Osteocyte (in vitro differentiated cells): ENCODE measurements around the gene HOXB8. TPM values are rescaled to one million over a fixed set of nuclear protein-coding genes. Genes with fewer than 3 reads are reported as not detected.

Experiments used
- DNase-seq: peaks from one replicate; pipeline ENCODE4 v3.0.0; 2021; ENCODE audit warnings: mixed read lengths; ENCODE audit not compliant: unreplicated experiment; ENCODE audit errors: extremely low spot score
- H3K27ac Mint-ChIP-seq: one replicate; pipeline ENCODE4 v1.8.0; 2021; ENCODE audit warnings: mild to moderate bottlenecking, mixed read lengths; ENCODE audit not compliant: unreplicated experiment
- H3K27me3 Mint-ChIP-seq: one replicate; pipeline ENCODE4 v1.8.0; 2021; ENCODE audit warnings: mixed read lengths; ENCODE audit not compliant: unreplicated experiment
- H3K36me3 Mint-ChIP-seq: one replicate; pipeline ENCODE4 v1.8.0; 2021; ENCODE audit warnings: mixed read lengths; ENCODE audit not compliant: unreplicated experiment
- H3K4me1 Mint-ChIP-seq: one replicate; pipeline ENCODE4 v1.8.0; 2021; ENCODE audit warnings: mixed read lengths; ENCODE audit not compliant: unreplicated experiment
- H3K4me3 Mint-ChIP-seq: one replicate; pipeline ENCODE4 v1.8.0; 2021; ENCODE audit warnings: mild to moderate bottlenecking, moderate library complexity, mixed read lengths; ENCODE audit not compliant: unreplicated experiment
- H3K9me3 Mint-ChIP-seq: one replicate; pipeline ENCODE4 v1.8.0; 2021; ENCODE audit warnings: mixed read lengths; ENCODE audit not compliant: unreplicated experiment
- total RNA-seq: library from RNA; stranded (reverse); gene quantifications from 2 replicates; pipeline ENCODE4 v1.2.1, GENCODE V29; 2021
- TF ChIP-seq, protein P1 (sequence below): fragments of 200-600 bp; sonication (generic); IDR thresholded peaks from 2 replicates; pipeline ENCODE4 v1.5.0; 2021; ENCODE audit warnings: antibody characterized with exemption, mild to moderate bottlenecking, moderate library complexity

Gene HOXB8
- total RNA-seq, 1 donor from 2014 or later = not detected

DNA sequence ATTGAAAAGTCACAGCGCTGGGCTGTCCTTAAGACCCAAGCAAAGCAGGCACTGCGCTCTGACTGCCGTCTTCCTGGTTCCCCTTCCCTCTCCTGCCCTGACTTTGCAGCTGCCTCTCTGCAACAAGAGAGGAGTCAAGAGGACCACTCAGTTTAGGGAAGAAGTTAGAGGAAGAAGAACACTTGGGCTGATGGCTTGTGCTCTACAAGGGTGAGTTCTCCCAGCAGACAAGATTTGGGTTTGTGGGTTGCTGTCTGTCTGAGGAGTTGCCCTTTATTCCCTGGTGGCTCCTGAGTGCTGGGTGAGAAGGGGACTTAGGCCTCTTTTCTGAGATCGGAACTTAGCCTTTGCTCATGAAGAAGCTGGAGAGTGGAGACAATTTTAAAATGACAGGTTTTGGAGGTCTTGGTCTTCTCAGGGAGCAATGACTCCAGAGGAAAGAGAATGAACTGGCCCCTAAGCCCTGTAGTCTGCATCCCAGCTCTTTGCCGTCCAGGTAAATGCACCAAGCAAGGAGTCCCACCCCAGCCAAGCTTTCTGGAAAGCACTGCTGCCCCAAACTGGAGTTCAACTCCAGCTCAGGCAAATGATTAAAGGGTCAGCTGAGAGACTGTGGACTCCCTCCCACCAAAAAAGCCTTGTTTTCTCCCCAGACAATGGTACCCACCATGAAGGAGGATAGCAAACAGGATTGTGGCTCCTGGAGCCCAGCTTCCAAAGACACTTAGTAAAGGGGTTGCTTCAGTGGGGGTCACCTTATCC, 13.7 kb upstream of the HOXB8 start:
- H3K4me1 Mint-ChIP-seq = peaks cover 5% of the 10 kb centered on the region
- peaks cover 82% of the 10 kb centered on the region for H3K27me3 Mint-ChIP-seq
- DNase-seq = no peak
- no peak overlapping the region for H3K27ac Mint-ChIP-seq
- TF ChIP-seq, protein P1, sequence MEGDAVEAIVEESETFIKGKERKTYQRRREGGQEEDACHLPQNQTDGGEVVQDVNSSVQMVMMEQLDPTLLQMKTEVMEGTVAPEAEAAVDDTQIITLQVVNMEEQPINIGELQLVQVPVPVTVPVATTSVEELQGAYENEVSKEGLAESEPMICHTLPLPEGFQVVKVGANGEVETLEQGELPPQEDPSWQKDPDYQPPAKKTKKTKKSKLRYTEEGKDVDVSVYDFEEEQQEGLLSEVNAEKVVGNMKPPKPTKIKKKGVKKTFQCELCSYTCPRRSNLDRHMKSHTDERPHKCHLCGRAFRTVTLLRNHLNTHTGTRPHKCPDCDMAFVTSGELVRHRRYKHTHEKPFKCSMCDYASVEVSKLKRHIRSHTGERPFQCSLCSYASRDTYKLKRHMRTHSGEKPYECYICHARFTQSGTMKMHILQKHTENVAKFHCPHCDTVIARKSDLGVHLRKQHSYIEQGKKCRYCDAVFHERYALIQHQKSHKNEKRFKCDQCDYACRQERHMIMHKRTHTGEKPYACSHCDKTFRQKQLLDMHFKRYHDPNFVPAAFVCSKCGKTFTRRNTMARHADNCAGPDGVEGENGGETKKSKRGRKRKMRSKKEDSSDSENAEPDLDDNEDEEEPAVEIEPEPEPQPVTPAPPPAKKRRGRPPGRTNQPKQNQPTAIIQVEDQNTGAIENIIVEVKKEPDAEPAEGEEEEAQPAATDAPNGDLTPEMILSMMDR = no peak
- H3K36me3 Mint-ChIP-seq = no peaks in the 10 kb centered on the region
- H3K4me3 Mint-ChIP-seq = no peak overlapping the region
- H3K9me3 Mint-ChIP-seq = no peaks in the 10 kb centered on the region

DNA sequence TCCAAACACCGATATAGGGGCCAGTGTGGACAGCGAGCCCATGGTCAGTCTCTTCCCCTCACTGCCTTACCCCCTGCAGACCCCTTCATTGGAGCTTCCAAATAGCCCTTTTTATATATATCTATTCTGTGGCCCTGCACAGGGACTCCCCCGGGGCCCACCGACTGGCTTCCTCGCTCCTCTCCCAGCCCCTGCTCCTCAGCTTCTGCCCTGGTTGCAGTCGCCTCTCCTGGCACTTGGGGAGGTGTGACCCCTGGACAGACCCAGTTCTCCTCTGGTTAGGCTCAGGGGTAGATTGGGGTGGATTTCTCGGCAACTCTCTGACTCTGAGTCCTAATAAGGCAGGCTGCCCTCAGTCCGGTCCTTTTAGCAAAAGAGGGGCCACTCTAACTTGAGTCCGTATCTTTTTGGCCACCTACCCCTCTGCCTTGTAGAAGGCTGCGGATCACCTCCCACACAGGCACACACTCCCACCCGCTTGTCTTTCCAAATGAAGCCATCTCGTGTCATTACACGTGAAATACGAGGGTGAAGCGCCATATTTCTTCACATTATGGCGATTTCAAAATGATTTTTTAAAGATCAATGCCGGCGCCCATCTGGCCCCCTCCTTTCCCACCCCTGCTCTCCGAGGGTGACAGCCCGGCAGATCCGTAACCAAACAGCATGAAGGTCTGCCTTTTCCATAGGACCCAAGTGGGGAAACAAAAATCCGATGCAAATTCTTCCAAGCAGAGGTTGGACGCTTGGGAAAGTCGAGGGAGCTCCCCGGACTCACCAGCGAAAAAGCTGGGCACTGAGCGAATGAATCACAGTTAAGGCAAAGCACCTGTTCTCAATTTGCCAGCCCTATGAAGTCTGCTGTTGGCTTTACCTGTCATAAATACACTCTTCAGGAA, 12.8 kb upstream of the HOXB8 start:
- TF ChIP-seq, protein P1 = no peak
- Mint-ChIP-seq H3K27ac (no peak overlapping the region), H3K27me3 (peaks cover 84% of the 10 kb centered on the region), H3K4me1 (peaks cover 5% of the 10 kb centered on the region), H3K36me3 (peaks cover under 1% of the 10 kb centered on the region), H3K9me3 (no peaks in the 10 kb centered on the region), H3K4me3 (no peak overlapping the region)
- no peak for DNase-seq

DNA sequence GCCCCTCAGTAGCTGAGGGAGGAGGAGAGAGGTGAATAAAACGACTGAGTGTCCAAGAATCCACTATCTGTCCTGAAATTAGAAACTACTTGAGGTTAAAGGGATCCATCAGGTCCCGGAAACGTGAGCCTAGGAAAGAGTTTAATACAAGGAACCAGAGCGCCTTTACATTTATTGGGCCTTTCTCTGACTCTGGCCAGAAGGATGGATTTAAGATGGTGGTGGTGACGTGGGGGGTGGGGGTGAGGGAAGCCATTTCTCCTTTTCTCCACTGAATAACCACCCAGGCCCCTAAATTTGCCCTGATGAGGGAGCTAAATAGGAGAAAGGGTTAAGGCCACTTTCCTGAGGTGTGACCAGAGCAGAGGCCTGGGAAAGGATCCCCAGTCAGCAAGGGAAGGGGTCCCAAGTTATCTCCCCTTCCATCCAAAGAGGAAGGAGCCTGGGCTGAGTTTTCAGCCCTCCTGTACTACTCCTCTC, 12.1 kb upstream of the HOXB8 start:
- DNase-seq = no peak
- Mint-ChIP-seq H3K27ac (no peak overlapping the region), H3K9me3 (no peaks in the 10 kb centered on the region), H3K4me3 (no peak overlapping the region), H3K4me1 (peaks cover 5% of the 10 kb centered on the region), H3K27me3 (peaks cover 84% of the 10 kb centered on the region), H3K36me3 (peaks cover 2% of the 10 kb centered on the region)
- TF ChIP-seq, protein P1 = no peak

DNA sequence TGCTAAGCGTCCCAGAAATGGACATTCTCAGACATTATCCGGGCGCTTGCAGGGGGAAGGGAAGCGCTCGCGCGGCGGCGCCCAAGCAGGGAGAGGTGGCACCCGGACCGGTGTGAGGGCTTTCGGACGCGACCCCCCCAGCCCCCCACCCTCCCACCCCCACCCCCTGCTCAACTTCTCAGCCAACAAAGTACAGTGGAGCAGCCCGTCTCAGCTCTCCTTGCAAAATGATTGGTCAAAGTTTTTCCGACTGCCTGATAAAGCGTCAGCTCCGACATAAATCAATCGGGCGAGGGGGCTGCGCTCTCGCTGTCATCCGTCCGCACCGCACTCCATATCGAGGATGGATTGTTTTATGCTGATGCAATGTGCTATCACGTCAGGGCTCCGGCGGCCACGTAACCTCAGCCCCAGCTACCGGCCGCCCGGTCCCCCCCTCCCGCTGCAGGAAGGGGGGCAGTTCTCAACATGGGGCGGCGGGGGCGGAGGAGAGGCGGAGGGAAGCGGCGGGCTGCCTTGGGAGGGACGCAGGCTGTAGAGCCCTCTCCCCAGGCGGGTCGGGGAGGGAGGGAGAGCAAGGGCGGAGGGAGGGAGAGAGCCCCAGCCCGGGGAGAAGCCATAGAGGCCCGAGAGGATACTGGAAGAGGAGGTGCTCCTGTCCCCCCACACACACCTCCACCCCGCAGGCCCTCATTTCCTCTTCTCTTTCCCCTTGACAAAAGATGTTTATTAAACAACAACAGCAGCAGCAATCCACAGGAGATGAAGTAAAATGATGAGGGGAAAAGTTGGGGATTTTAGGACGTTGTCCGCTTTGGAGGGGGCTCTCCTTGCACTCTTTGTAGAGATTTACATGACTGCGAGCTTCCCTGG, 11.4 kb upstream of the HOXB8 start, which contains the start of gene HOXB9:
Gene HOXB9 (minus strand): TSS at position 114 of the 873 bp plus-strand sequence. CDS start 89 bp downstream, at position 25.
- Mint-ChIP-seq H3K27me3 (peaks cover 84% of the 10 kb centered on the region), H3K36me3 (peaks cover 2% of the 10 kb centered on the region), H3K4me1 (peaks cover 5% of the 10 kb centered on the region), H3K9me3 (no peaks in the 10 kb centered on the region), H3K27ac (no peak within 1 kb of the TSS), H3K4me3 (peak within 1 kb of the TSS; percentile 62)
- TF ChIP-seq, protein P1 = no peak
- no peak for DNase-seq
